ENCODE measurements around the gene PTPRN2. TPM values are rescaled to one million over a fixed set of nuclear protein-coding genes. Genes with fewer than 3 reads are reported as not detected.

PTPRN2 gene
- total RNA-seq, 1 donor from 2014 or later, result 15.4 TPM

GRCh38 chr7:158194365-158194900 is 393.2 kb downstream of the PTPRN2 start:
- Mint-ChIP-seq H3K36me3 (no peaks in the 10 kb centered on the region), H3K27me3 (no peaks in the 10 kb centered on the region), H3K4me1 (ENCODE audit: unreplicated experiment) (no peaks in the 10 kb centered on the region), H3K4me3 (no peak overlapping the region), H3K9me3 (peaks cover 12% of the 10 kb centered on the region), H3K27ac (no peak overlapping the region)
- TF ChIP-seq CTCF (conservative IDR thresholded peaks at IDR 0.05), result no peak
- no peak for DNase-seq (ENCODE audit: extremely low spot score, unreplicated experiment)

GRCh38 chr7:158193446-158193845 is 394.2 kb downstream of the PTPRN2 start:
- H3K4me1 Mint-ChIP-seq (ENCODE audit: unreplicated experiment), result no peaks in the 10 kb centered on the region
- no peaks in the 10 kb centered on the region for H3K27me3 Mint-ChIP-seq
- no peaks in the 10 kb centered on the region for H3K36me3 Mint-ChIP-seq
- DNase-seq (ENCODE audit: extremely low spot score, unreplicated experiment), result no peak
- no peak overlapping the region for H3K27ac Mint-ChIP-seq
- peaks cover 12% of the 10 kb centered on the region for H3K9me3 Mint-ChIP-seq
- H3K4me3 Mint-ChIP-seq, result no peak overlapping the region
- no peak for TF ChIP-seq CTCF (conservative IDR thresholded peaks at IDR 0.05)

- TF ChIP-seq CTCF (conservative IDR thresholded peaks at IDR 0.05), result no peak
- H3K27ac Mint-ChIP-seq, result no peak overlapping the region
- peaks cover 12% of the 10 kb centered on the region for H3K9me3 Mint-ChIP-seq
- H3K4me3 Mint-ChIP-seq, result no peak overlapping the region
- no peaks in the 10 kb centered on the region for H3K27me3 Mint-ChIP-seq
- no peaks in the 10 kb centered on the region for H3K36me3 Mint-ChIP-seq
- H3K4me1 Mint-ChIP-seq (ENCODE audit: unreplicated experiment), result no peaks in the 10 kb centered on the region
- DNase-seq (ENCODE audit: extremely low spot score, unreplicated experiment), result no peak
These were observed 394.7 kb downstream of the PTPRN2 start for GRCh38 chr7:158192956-158193355.

- Mint-ChIP-seq H3K27me3 (no peaks in the 10 kb centered on the region), H3K4me3 (no peak overlapping the region)
- TF ChIP-seq CTCF (conservative IDR thresholded peaks at IDR 0.05), result no peak
These were observed 395.3 kb downstream of the PTPRN2 start for GRCh38 chr7:158192184-158192835.

GRCh38 chr7:158191671-158192070 is 396.0 kb downstream of the PTPRN2 start:
- Mint-ChIP-seq H3K27me3 (no peaks in the 10 kb centered on the region), H3K9me3 (peaks cover 12% of the 10 kb centered on the region), H3K4me3 (no peak overlapping the region), H3K4me1 (ENCODE audit: unreplicated experiment) (no peaks in the 10 kb centered on the region), H3K27ac (no peak overlapping the region), H3K36me3 (no peaks in the 10 kb centered on the region)
- DNase-seq (ENCODE audit: extremely low spot score, unreplicated experiment), result no peak
- TF ChIP-seq CTCF (conservative IDR thresholded peaks at IDR 0.05), result no peak

More at GRCh38 chr7:158192184-158192835, 395.3 kb downstream of the PTPRN2 start:
- Mint-ChIP-seq H3K36me3 (no peaks in the 10 kb centered on the region), H3K4me1 (ENCODE audit: unreplicated experiment) (no peaks in the 10 kb centered on the region), H3K9me3 (peaks cover 12% of the 10 kb centered on the region), H3K27ac (no peak overlapping the region)
- DNase-seq (ENCODE audit: extremely low spot score, unreplicated experiment), result no peak

Measured in type B pancreatic cell (in vitro differentiated cells).